ENCODE measurements around the gene ARHGEF28.
A peak's percentile ranks its signal among the peaks of the same experiment; 100 is the strongest.

Gene ARHGEF28

GRCh38 chr5:73661753-73662152, 35.8 kb downstream of the ARHGEF28 start:
- no peak for DNase-seq (ENCODE audit: low spot score)

- no peak for DNase-seq (ENCODE audit: low spot score)
These were observed 37.3 kb downstream of the ARHGEF28 start for GRCh38 chr5:73663161-73663859.

GRCh38 chr5:73663860-73664240, 37.9 kb downstream of the ARHGEF28 start:
- no peak for DNase-seq (ENCODE audit: low spot score)

- no peak for DNase-seq (ENCODE audit: low spot score)
These were observed 38.8 kb downstream of the ARHGEF28 start for GRCh38 chr5:73664796-73665195.

GRCh38 chr5:73666891-73667290, 40.9 kb downstream of the ARHGEF28 start:
- no peak for DNase-seq (ENCODE audit: low spot score)

- DNase-seq (ENCODE audit: low spot score): no peak
These were observed 42.0 kb downstream of the ARHGEF28 start for GRCh38 chr5:73668017-73668416.

- DNase-seq (ENCODE audit: low spot score): no peak
These were observed 42.6 kb downstream of the ARHGEF28 start for GRCh38 chr5:73668486-73669111.

- no peak for DNase-seq (ENCODE audit: low spot score)
These were observed 44.7 kb downstream of the ARHGEF28 start for GRCh38 chr5:73670731-73671130.

GRCh38 chr5:73672132-73672531, 46.1 kb downstream of the ARHGEF28 start:
- no peak for DNase-seq (ENCODE audit: low spot score)

GRCh38 chr5:73673161-73673591, 47.2 kb downstream of the ARHGEF28 start:
- no peak for DNase-seq (ENCODE audit: low spot score)

GRCh38 chr5:73674669-73675004, 48.6 kb downstream of the ARHGEF28 start:
- no peak for DNase-seq (ENCODE audit: low spot score)

- no peak for DNase-seq (ENCODE audit: low spot score)
These were observed 52.3 kb downstream of the ARHGEF28 start for GRCh38 chr5:73678322-73678740.

GRCh38 chr5:73678807-73679206, 52.8 kb downstream of the ARHGEF28 start:
- no peak for DNase-seq (ENCODE audit: low spot score)

- no peak for DNase-seq (ENCODE audit: low spot score)
These were observed 56.2 kb downstream of the ARHGEF28 start for GRCh38 chr5:73682176-73682575.

- no peak for DNase-seq (ENCODE audit: low spot score)
These were observed 58.7 kb downstream of the ARHGEF28 start for GRCh38 chr5:73684691-73685090.

GRCh38 chr5:73686912-73687311, 60.9 kb downstream of the ARHGEF28 start:
- no peak for DNase-seq (ENCODE audit: low spot score)

GRCh38 chr5:73687357-73687756, 61.4 kb downstream of the ARHGEF28 start:
- no peak for DNase-seq (ENCODE audit: low spot score)

GRCh38 chr5:73690015-73690414, 64.0 kb downstream of the ARHGEF28 start:
- no peak for DNase-seq (ENCODE audit: low spot score)

GRCh38 chr5:73691302-73692080, 65.5 kb downstream of the ARHGEF28 start:
- DNase-seq (ENCODE audit: low spot score): no peak

GRCh38 chr5:73692166-73692640, 66.2 kb downstream of the ARHGEF28 start:
- DNase-seq (ENCODE audit: low spot score): peak; percentile 16

GRCh38 chr5:73692981-73693380, 67.0 kb downstream of the ARHGEF28 start:
- DNase-seq (ENCODE audit: low spot score): no peak

- peak; percentile 15 for DNase-seq (ENCODE audit: low spot score)
These were observed 67.6 kb downstream of the ARHGEF28 start for GRCh38 chr5:73693573-73694061.

- peak; percentile 33 for DNase-seq (ENCODE audit: low spot score)
These were observed 68.1 kb downstream of the ARHGEF28 start for GRCh38 chr5:73694089-73694488.
